Amygdala (tissue), 56 donors: Measurements from ENCODE around the gene COP1.

Experiments
- DNase-seq, 56 donors: peaks; one replicate each; lab custom pipeline; 2025; lab: John Stamatoyannopoulos, UW

The COP1 gene

GRCh38 chr1:175902281-175902680 is 304.8 kb downstream of the COP1 start:
- DNase-seq: no peak

- no peak for DNase-seq
Measured at GRCh38 chr1:175901076-175901836, 305.8 kb downstream of the COP1 start.

- DNase-seq: no peak
Measured at GRCh38 chr1:175900171-175900570, 306.9 kb downstream of the COP1 start.

- no peak for DNase-seq
Measured at GRCh38 chr1:175895966-175896365, 311.1 kb downstream of the COP1 start.
